ENCODE measurements around the gene CEBPZ.
"Not testable (repeated sequence)": the region's sequence is repeated elsewhere in the genome, so short reads cannot be mapped to it uniquely, and the experiment has no call there.

The CEBPZ gene

DNA sequence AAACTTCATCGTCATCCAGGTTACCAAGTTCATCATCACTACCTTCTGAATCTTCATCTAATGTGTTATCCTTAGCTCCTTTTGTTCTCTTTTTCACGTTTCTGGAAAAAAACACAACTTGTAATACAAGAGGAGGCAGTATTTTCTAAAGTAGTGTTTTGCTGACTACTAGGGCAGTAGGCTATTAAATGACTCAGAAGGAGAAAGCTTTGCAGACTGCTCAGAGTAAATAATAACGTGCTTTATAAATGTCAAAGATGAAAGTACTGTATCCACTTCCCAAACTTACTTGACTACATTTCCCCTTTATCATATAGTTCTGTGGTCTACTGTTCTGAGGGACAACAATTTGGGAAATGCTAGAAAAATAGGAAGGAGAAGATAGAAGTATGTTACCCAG is 19.5 kb downstream of the CEBPZ start:
- DNase-seq: no peak

DNA sequence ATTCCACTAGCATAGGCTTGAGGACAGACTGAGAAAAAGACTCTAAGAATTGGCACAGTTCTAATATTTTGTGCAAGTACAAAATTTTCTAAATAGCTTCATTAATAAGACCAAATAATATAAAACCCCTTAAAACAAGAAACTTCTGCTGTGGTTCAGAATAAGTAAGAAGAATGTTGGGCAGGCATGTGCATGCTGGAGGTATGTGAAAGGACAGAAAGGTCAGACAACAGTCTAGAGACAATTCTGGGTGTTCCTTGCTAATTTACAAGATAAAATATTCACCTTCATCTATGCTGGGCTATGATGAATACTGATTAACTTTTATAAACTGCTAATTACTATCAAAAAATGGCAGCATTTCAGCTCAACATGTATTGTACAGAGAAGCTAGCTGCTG is 20.2 kb downstream of the CEBPZ start:
- no peak for DNase-seq

DNA sequence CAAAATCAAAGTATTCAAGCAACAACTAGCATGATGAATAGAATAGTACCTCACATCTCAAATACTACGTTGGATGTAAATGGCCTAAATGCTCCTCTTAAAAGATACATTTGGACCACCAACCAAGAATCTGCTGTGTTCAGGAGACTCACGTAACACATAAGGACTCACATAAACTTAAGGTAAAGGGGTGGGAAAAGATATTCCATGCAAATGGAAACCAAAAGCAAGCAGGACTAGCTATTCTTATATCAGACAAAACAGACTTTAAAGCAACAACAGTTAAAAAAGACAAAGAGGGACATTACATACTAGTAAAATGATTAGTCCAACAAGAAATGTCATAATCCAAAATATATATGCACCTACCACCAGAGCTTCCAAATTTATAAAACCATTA is 24.6 kb downstream of the CEBPZ start:
- DNase-seq: not testable (repeated sequence)

- no peak for DNase-seq
Observed at GRCh38 chr2:37205689-37206341, 25.6 kb downstream of the CEBPZ start.

DNA sequence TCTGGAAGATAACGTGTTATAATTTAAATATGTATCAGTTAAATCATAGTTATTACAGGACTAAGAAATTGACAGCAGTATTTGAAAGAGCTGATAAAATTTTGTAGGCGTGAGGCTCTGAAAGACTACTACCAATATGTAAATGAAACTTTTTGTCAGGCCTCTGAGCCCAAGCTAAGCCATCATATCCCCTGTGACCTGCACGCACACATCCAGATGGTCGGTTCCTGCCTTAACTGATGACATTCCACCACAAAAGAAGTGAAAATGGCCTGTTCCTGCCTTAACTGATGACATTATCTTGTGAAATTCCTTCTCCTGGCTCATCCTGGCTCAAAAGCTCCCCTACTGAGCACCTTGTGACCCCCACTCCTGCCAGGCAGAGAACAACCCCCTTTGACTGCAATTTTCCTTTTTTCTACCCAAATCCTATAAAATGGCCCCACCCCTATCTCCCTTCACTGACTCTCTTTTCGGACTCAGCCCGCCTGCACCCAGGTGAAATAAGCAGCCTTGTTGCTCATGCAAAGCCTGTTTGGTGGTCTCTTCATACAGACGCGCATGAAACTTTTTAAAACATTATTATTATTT is 26.2 kb downstream of the CEBPZ start:
- not testable (repeated sequence) for DNase-seq

DNA sequence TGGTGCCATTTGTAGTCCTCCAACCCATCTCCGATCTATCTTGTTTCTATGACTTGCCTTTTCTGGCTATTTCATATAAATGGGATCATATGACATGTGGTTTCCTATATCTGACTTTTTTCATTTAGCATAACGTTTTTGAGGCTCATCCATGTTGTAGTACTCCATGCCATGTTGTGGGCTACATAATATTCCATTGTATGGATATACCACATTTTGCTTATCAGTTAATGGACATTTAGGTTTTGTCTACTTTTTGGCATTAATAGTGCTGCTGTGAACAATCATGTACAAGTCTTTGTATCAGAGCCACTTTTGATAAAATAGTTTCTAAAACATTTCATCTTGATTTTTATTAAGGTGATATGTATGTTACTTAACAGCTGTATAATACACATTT is 27.7 kb downstream of the CEBPZ start:
- DNase-seq: no peak

- DNase-seq: no peak
Observed at GRCh38 chr2:37201766-37202165, 29.6 kb downstream of the CEBPZ start.

DNA sequence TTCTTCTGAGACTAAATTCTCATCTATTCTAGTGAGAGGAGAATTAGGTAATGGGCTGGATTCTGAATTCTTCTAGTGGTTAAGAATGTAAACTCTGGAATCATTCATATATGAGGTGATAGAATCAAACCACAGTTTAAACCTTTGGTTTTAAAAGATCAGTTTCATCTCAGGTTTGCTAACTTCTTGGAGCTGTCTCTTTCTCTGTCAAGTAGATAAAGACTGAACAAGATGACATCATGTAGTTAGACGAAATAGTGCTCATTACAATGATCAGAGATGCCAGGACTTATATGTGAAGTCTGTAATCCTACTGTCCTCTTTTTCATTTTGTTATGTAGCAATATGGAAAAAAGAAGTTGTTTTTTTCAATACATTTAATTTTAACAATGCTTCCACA is 30.2 kb downstream of the CEBPZ start:
- DNase-seq: no peak

DNA sequence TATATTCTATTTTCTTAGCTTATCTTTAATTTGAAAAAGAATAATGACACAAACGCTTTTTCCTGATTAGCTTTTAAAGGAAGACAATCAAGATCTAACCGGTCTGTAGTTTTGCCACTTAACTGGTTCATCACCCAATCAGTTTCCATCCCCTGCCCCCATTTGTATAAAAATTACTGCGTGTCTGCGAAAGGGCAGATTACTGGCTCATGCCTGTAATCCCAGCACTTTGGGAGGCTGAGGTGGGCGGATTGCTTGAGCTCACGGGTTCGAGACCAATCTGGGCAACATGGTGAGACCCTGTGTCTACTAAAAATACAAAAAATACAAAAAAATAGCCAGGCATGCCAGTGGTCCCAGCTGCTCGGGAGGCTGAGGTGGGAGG is 32.7 kb downstream of the CEBPZ start:
- DNase-seq: no peak

DNA sequence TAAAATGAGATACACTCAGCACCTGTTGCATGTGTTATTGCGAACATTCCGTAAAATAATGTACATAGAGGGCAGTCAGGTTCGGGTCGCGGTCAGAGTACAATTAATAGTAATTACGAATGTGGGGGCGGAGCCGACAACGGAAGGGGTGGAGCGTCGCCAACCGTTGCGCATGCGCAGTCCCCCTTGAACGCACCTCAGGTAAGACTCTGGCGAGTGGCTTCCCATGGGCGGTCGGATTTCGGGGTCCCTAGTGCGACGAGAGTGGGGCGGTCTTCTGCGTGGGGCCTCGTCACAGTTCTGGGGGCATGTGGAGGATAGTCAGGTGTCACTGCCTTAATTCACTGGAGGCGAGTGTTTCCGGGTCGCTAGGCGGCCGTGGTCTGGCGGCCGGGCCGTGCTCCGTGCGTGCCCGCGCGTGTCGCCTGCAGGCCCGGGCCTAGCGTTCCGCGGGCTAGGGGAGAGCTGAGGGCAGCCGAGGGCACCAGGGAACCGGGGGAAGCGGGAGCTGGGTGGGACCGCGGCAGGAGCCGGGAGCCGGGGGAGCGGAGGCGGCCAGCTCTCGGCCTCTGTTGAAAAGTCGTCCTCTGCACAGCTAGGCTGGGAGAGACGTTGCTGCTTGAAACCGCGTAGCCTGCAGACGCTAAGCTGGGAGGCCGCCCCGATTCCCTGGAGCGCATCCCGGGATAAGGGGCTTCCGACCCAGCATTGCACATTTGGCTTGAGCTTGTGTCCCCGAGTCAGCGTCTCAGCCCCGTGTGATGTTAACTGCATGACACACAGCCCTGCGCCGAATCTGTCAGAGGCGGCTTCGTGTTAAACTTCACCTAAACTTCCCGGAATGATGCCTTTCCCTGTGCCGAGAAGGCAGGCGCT is 34.8 kb downstream of the CEBPZ start, which contains the start of gene CEBPZOS:
Gene CEBPZOS (plus strand): TSS at position 177 of the 876 bp plus-strand sequence. CDS start 3,209 bp downstream, outside the sequence.
- DNase-seq: peak; percentile 46

DNA sequence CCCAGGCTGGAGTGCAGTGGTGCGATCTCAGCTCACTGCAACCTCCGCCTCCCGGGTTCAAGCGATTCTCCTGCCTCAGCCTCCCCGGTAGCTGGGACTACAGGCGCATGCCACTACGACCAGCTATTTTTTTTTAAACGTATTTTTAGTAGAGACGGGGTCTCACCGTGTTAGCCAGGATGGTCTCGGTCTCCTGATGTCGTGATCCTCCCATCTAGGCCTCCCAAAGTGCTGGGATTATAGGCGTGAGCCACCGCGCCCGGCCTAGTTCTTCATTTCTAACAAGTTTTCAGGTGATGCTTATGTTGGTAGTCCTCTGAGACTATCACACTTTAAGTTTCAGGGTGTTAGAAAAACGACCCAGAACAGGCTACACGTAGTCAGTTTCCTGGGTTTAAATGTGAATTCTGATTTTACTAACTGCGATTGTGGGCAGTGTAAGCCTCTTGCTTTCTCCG is 35.5 kb downstream of the CEBPZ start:
- not testable (repeated sequence) for DNase-seq

DNA sequence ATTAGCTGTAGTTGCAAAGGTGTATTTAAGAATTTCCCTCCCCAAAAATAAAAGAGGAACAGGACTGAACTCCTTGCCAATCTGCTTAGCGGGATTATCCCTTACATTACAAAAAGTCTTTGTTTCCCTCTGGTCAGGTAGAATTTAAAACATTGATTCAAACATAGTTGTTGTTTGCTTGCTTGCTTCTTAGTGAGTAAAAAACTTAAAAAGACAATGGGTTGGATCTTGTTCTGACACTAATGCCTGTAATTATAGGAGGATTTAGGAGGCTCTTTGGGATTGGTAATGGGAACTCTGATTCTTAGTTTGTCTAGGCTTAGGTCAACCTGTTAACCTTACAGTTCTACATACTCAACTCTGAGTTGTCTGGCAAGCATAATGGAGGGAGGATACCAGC is 38.8 kb downstream of the CEBPZ start:
- no peak for DNase-seq

- DNase-seq: no peak
Observed at GRCh38 chr2:37191747-37192146, 39.6 kb downstream of the CEBPZ start.

- no peak for DNase-seq
Observed at GRCh38 chr2:37191253-37191652, 40.1 kb downstream of the CEBPZ start.

DNA sequence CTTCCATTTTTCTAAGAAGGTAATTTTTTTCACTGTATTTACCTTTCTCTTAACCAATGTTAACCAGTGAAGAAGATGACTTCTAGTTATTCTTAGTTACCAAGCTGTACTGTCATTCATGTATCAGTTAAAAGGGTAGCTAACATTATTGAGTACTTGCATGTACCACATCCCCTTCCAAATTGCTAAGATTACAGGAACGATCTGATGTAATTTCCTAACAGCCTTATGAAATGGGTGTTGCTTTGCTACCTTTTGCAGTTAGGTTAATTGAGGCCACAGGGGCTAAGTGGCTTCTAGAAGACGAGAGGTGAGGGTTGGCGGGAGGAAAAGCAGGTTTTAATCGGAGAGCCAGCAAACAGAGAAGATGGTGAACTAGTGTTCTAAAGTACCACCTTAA is 41.1 kb downstream of the CEBPZ start:
- DNase-seq: no peak

DNA sequence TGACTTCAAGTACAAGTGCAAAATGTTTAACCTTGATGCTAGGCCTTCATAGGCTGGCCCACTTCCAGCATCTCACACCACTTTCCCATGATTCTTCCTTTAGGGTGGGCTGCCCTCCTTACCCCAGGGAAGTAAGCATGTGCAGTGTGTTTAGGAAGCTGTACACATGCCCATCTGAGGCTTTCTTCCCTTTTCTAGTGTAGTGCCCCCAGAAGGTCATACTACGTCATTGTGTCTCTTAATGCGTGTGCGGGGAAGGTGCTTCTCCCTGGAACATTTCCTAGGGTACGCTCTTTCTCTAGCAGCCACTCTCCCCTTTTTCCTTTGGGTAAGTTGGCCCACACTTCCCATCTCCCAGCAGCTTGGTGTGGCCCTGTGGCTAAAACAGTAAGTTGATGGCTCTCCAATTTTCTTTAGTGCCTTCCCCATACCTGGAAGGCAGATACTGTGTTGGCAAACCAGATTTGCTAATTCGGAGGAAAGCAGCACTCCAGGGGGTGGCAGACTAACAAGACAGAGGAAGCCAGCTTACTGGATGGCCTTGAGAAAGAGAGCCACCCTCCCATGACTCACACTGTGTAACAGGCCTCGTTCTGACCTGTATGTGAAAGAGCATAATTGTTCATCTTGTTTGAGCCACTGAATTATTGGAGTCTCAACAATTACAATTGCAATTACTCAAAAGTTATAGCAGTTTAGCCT is 41.8 kb downstream of the CEBPZ start:
- DNase-seq: no peak

GRCh38 chr2:37188570-37188969 is 42.8 kb downstream of the CEBPZ start, which contains the start of gene SULT6B1:
TSS of gene SULT6B1 (minus strand) at chr2:37188670. CDS start at chr2:37188640, 30 bp downstream.
- DNase-seq: no peak

GRCh38 chr2:37181726-37182684 is 49.4 kb downstream of the CEBPZ start:
- DNase-seq: no peak

- DNase-seq: no peak
Observed at GRCh38 chr2:37180640-37181039, 50.8 kb downstream of the CEBPZ start.

GRCh38 chr2:37180006-37180639 is 51.3 kb downstream of the CEBPZ start:
- DNase-seq: no peak

GRCh38 chr2:37173741-37174140 is 57.7 kb downstream of the CEBPZ start:
- no peak for DNase-seq
